ENCODE data around the gene PCDHGC5.

PCDHGC5 gene

DNA sequence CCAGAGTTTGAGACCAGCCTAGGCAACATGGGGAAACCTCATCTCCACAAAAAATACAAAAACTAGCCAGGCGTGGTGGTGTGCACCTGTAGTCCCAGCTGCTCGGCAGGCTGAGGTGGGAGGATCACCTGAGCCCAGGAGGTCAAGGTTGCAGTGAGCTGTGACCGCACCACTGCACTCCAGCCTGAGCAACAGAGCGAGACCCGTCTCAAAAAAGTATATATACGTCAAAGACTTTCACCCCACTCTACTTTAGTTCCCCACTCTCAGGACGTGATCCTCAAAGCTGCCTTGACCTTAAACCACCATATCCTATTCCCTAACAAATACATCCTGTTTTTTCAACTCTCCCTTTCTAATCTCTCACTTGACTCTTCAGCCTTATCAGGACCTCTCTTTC is 41.0 kb downstream of the PCDHGC5 start:
- peak; percentile 35 for DNase-seq (ENCODE audit: low spot score)

DNA sequence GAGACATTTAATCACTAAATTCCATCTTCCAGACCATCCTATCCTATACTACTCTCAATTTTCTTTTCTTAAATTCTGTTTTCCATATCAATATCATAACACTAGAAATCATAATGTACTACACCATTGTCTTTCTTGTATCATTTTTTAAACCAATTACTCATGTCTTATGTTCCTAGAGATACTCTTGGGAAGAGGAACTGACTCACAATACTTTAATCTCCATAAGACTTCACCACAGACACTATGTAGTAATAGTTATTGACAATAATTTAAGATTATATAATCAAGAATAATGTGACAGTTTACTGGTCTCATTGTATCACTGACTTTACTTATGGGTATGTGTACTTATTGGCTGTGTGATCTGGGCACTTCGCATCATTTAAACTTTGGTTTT is 43.8 kb downstream of the PCDHGC5 start:
- DNase-seq (ENCODE audit: low spot score): no peak

DNA sequence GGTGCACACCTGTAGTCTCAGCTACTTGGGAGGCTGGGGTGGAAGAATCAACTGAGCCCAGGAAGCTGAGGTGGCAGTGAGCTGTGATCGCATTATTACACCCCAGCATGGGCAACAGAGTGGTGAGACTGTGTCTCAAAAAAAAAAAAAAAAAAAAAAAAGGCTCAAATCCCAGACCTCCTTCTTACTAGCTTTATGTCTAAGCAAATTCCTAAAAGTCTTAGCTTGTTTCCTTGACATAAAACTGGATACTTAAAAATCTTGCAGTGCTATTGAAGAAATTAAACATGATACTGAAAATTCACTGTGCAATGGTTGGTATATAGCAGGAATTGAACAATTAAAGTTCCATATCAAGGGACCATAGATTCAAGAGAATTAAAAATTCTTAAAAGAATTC is 45.0 kb downstream of the PCDHGC5 start:
- no peak for DNase-seq (ENCODE audit: low spot score)

DNA sequence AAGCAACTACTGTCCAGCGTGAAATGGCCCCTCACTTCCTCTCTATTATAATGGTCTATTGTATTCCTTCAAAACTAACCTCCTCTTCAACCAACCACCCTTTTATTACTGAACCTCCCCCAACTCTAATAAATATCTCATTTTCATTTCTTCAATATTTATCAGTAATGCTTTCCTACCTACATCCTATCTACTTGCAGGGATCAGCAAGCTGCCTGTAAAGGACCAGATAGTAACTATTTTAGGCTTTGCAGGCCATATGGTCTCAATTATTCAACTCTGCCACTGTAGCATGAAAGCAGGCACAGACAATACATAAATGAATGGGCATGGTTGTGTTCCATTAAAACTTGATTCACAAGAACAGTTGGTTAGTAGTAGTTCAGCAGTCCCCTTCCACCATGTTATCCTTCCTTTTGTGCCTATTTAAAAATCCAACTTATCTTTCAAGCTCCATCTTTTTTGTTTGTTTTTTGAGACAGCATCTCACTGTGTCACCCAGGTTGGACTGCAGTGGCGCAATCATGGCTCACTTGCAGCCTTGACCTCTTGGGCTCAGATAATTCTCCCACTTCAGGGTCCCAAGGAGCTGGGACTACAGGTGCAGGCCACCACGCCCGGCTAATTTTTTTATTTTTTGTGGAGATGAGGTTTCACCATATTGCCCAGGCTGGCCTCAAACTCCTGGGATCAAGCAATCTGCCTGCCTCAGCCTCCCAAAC is 45.8 kb downstream of the PCDHGC5 start:
- DNase-seq (ENCODE audit: low spot score): no peak

Data from NAMALWA (cell line).